Neural progenitor cell (in vitro differentiated cells): ENCODE measurements around the gene EZH1. TPM values are rescaled to one million over a fixed set of nuclear protein-coding genes. Genes with fewer than 3 reads are reported as not detected.
A peak's percentile ranks its signal among the peaks of the same experiment; 100 is the strongest.

ENCODE experiments used
- DNase-seq: peaks from one replicate; pipeline ENCODE4 v3.0.0-alpha.2; 2016; ENCODE audit warnings: low spot score
- H2AFZ ChIP-seq: fragments of 200-600 bp; sonication (generic); replicated peaks from 2 replicates; pipeline ENCODE4 v1.6.1; 2016; ENCODE audit warnings: antibody characterized with exemption
- H3F3A ChIP-seq: fragments of 200-600 bp; sonication (generic); 2 replicates; pipeline ENCODE4 v1.6.1; 2016; ENCODE audit warnings: antibody characterized with exemption, low read depth
- H3K27ac ChIP-seq: fragments of 200-600 bp; sonication (generic); 2 replicates; pipeline ENCODE4 v1.5.1; 2016; ENCODE audit warnings: mild to moderate bottlenecking
- H3K27me3 ChIP-seq: fragments of 200-600 bp; sonication (generic); 2 replicates; pipeline ENCODE4 v1.6.1; 2016; ENCODE audit warnings: mild to moderate bottlenecking, moderate library complexity
- H3K36me3 ChIP-seq: fragments of 200-600 bp; sonication (generic); 2 replicates; pipeline ENCODE4 v1.5.1; 2016
- H3K4me1 ChIP-seq: fragments of 200-600 bp; sonication (generic); 2 replicates; pipeline ENCODE4 v1.6.1; 2016; ENCODE audit warnings: mixed run types
- H3K4me2 ChIP-seq: fragments of 200-600 bp; sonication (generic); 2 replicates; pipeline ENCODE4 v1.6.1; 2016
- H3K4me3 ChIP-seq: fragments of 200-600 bp; sonication (generic); 2 replicates; pipeline ENCODE4 v1.5.1; 2016
- H3K79me2 ChIP-seq: fragments of 200-600 bp; sonication (generic); 2 replicates; pipeline ENCODE4 v1.6.1; 2016; ENCODE audit warnings: low read depth
- H3K9ac ChIP-seq: fragments of 200-600 bp; sonication (generic); 2 replicates; pipeline ENCODE4 v1.6.1; 2016
- H3K9me3 ChIP-seq: fragments of 200-600 bp; sonication (generic); 2 replicates; pipeline ENCODE4 v1.5.1; 2016; ENCODE audit warnings: low read depth
- H4K20me1 ChIP-seq: fragments of 200-600 bp; sonication (generic); 2 replicates; pipeline ENCODE4 v1.6.1; 2016; ENCODE audit warnings: low read depth
- H3K27ac Mint-ChIP-seq: 3 replicates; pipeline ENCODE4 v1.8.0; 2021; ENCODE audit warnings: mixed read lengths
- H3K27me3 Mint-ChIP-seq: 2 replicates; pipeline ENCODE4 v1.8.0; 2022; ENCODE audit warnings: low read depth, mild to moderate bottlenecking, inconsistent platforms, moderate library complexity, mixed read lengths; ENCODE audit not compliant: insufficient read depth
- H3K36me3 Mint-ChIP-seq: 3 replicates; pipeline ENCODE4 v1.8.0; 2021; ENCODE audit warnings: mixed read lengths
- H3K4me1 Mint-ChIP-seq: 3 replicates; pipeline ENCODE4 v1.8.0; 2021; ENCODE audit warnings: mixed read lengths
- H3K4me3 Mint-ChIP-seq: 3 replicates; pipeline ENCODE4 v1.8.0; 2021; ENCODE audit warnings: mild to moderate bottlenecking, moderate library complexity, mixed read lengths
- H3K9me3 Mint-ChIP-seq: 3 replicates; pipeline ENCODE4 v1.8.0; 2020; ENCODE audit warnings: mixed read lengths
- EZH2 ChIP-seq: fragments of 200-600 bp; sonication (generic); IDR thresholded peaks from 2 replicates; pipeline ENCODE4 v1.6.1; 2017; ENCODE audit warnings: antibody characterized with exemption, mild to moderate bottlenecking, moderate library complexity
- EZH2phosphoT487 ChIP-seq: fragments of 200-600 bp; sonication (generic); IDR thresholded peaks from 2 replicates; pipeline ENCODE4 v1.6.1; 2017; ENCODE audit warnings: antibody characterized with exemption
- total RNA-seq: library from RNA; depleted of rRNA; stranded (reverse); fragments of >200 nt; gene quantifications from 2 replicates; pipeline ENCODE4 v1.2.3, GENCODE V29; 2015; ENCODE audit warnings: low replicate concordance
- TF ChIP-seq, protein P1 (sequence below): fragments of 200-600 bp; sonication (generic); IDR thresholded peaks from 2 replicates; pipeline ENCODE4 v1.5.1; 2017; ENCODE audit warnings: antibody characterized with exemption, mild to moderate bottlenecking

Gene EZH1
- total RNA-seq, 1 donor from 2014 or later, result 48.5 TPM

GRCh38 chr17:42681976-42682721, 62.7 kb downstream of the EZH1 start, which contains the start of gene CNTNAP1:
Gene CNTNAP1, plus strand, starts transcription at chr17:42682531. Its CDS starts 299 bp downstream, at chr17:42682830.
- peaks cover 5% of the 10 kb centered on the region for H3K27me3 Mint-ChIP-seq
- peak; percentile 89 for DNase-seq
- peak within 1 kb of the TSS; percentile 90 for H3K4me3 Mint-ChIP-seq
- Histone ChIP-seq H3K4me2 (peak within 1 kb of the TSS; percentile 83), H3K27me3 (peaks cover 17% of the 10 kb centered on the region), H3K4me1 (peaks cover 32% of the 10 kb centered on the region), H3K4me3 (peak within 1 kb of the TSS; percentile 68), H2AFZ (peak within 1 kb of the TSS; percentile 75), H3K36me3 (no peaks in the 10 kb centered on the region), H3K9me3 (no peaks in the 10 kb centered on the region), H3K79me2 (no peaks in the 10 kb centered on the region), H3F3A (peaks cover 67% of the 10 kb centered on the region), H3K27ac (no peak within 1 kb of the TSS), H3K9ac (no peak within 1 kb of the TSS), H4K20me1 (peaks cover 7% of the 10 kb centered on the region)
- peaks cover 10% of the 10 kb centered on the region for H3K36me3 Mint-ChIP-seq
- H3K27ac Mint-ChIP-seq, result peak within 1 kb of the TSS; percentile 30
- TF ChIP-seq, protein P1, sequence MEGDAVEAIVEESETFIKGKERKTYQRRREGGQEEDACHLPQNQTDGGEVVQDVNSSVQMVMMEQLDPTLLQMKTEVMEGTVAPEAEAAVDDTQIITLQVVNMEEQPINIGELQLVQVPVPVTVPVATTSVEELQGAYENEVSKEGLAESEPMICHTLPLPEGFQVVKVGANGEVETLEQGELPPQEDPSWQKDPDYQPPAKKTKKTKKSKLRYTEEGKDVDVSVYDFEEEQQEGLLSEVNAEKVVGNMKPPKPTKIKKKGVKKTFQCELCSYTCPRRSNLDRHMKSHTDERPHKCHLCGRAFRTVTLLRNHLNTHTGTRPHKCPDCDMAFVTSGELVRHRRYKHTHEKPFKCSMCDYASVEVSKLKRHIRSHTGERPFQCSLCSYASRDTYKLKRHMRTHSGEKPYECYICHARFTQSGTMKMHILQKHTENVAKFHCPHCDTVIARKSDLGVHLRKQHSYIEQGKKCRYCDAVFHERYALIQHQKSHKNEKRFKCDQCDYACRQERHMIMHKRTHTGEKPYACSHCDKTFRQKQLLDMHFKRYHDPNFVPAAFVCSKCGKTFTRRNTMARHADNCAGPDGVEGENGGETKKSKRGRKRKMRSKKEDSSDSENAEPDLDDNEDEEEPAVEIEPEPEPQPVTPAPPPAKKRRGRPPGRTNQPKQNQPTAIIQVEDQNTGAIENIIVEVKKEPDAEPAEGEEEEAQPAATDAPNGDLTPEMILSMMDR, result no peak
- TF ChIP-seq EZH2, result no peak
- peaks cover 46% of the 10 kb centered on the region for H3K4me1 Mint-ChIP-seq
- no peaks in the 10 kb centered on the region for H3K9me3 Mint-ChIP-seq

DNA sequence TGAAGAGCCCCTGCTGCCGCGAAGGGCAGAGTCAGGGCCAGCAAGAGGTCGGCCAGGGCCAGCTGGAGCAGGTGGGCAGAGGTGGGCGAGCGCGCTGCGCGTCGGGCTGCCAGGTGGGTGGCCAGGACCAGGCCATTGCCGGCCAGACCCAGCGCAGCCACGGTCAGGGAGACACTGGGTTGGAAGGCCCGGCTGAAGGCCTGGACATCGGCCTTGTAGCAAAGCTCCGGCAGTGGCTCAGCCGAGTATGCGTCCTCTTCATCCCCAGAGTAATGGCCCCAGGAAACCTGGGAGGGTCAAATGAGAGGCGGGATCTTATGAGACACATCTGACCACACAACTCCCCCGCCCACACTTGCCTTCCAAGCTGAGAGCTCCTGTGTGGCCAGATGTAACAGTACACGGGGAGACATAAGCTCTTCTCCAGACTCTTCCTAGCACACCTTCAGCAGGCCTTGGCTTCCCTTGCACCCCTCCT, 64.5 kb downstream of the EZH1 start:
- peaks cover 4% of the 10 kb centered on the region for H3K36me3 Mint-ChIP-seq
- Histone ChIP-seq H3K4me3 (no peak overlapping the region), H3K36me3 (no peaks in the 10 kb centered on the region), H2AFZ (no peak overlapping the region), H3K9ac (no peak overlapping the region), H3K4me1 (peaks cover 35% of the 10 kb centered on the region), H3K27me3 (peaks cover 26% of the 10 kb centered on the region), H3K4me2 (peak overlapping the region; percentile 83), H3F3A (peaks cover 70% of the 10 kb centered on the region), H3K79me2 (peaks cover 10% of the 10 kb centered on the region), H4K20me1 (peaks cover 15% of the 10 kb centered on the region), H3K9me3 (no peaks in the 10 kb centered on the region), H3K27ac (no peak overlapping the region)
- no peaks in the 10 kb centered on the region for H3K9me3 Mint-ChIP-seq
- H3K4me1 Mint-ChIP-seq, result peaks cover 39% of the 10 kb centered on the region
- peaks cover 5% of the 10 kb centered on the region for H3K27me3 Mint-ChIP-seq
- peak overlapping the region; percentile 79 for H3K4me3 Mint-ChIP-seq
- DNase-seq, result no peak
- TF ChIP-seq EZH2phosphoT487, result no peak
- no peak for TF ChIP-seq EZH2
- TF ChIP-seq, protein P1, result no peak
- H3K27ac Mint-ChIP-seq, result peak overlapping the region; percentile 83

DNA sequence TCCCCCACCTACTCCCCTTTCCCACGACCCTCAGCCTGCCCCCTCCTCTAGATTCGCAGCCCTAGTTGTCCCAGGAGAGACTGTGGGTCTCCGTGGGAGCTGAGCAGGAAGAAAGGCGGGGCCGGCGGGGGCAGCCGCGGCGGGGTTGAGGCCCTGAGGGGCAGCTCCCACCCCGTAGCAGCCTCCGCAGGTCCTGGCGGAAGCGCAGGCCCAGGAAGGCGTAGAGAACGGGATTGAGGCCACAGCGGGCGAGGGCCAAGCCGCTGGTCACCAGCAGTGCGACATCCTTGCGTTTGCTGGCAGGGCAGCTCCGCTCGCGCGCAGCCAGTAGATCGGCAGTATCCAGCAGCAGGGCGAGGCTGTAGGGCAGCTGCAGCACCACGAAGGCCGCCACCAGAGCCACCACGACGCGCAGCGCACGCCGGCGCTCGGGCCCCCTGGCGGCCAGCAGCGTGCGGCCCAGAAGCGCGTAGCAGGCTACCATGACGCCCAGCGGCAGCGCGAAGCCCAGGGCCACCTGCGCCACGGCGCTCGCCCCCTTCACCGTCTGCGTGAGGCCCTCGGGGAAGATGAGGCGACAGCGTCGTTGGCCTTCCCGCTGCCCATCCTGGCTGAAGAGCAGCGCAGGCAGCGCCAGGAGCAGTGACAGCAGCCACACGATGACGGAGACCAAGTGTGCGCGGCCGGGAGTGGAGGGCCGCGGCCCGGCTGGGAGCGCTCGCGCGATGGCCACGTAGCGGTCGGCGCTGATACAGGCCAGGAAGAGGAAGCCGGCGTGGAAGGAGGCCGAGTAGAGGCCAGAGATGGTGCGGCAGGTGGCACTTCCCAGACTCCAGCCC, 65.1 kb downstream of the EZH1 start:
- Histone ChIP-seq H3K27ac (peak overlapping the region; percentile 6), H3K4me2 (peak overlapping the region; percentile 83)
- peaks cover 5% of the 10 kb centered on the region for H3K27me3 Mint-ChIP-seq

More for the DNA sequence above, 65.1 kb downstream of the EZH1 start:
- Histone ChIP-seq H3K4me1 (peaks cover 42% of the 10 kb centered on the region), H3K4me3 (no peak overlapping the region), H3F3A (peaks cover 70% of the 10 kb centered on the region), H4K20me1 (peaks cover 22% of the 10 kb centered on the region), H2AFZ (peak overlapping the region; percentile 28), H3K9ac (no peak overlapping the region), H3K36me3 (no peaks in the 10 kb centered on the region), H3K79me2 (peaks cover 11% of the 10 kb centered on the region), H3K9me3 (no peaks in the 10 kb centered on the region), H3K27me3 (peaks cover 33% of the 10 kb centered on the region)
- peaks cover 43% of the 10 kb centered on the region for H3K4me1 Mint-ChIP-seq
- no peak for TF ChIP-seq EZH2
- TF ChIP-seq, protein P1, result peak; percentile 80
- peaks cover 3% of the 10 kb centered on the region for H3K36me3 Mint-ChIP-seq
- peak; percentile 92 for DNase-seq
- peak overlapping the region; percentile 75 for H3K4me3 Mint-ChIP-seq
- no peaks in the 10 kb centered on the region for H3K9me3 Mint-ChIP-seq
- H3K27ac Mint-ChIP-seq, result peak overlapping the region; percentile 53
